Vagina (tissue), 2 donors: ENCODE results near the gene EPSTI1. TPM values are rescaled to one million over a fixed set of nuclear protein-coding genes. Genes with fewer than 3 reads are reported as not detected.

Source experiments
- DNase-seq, 2 donors: peaks; one replicate each; pipeline ENCODE4 v3.0.0-alpha.2; 2017; ENCODE audit errors: extremely low spot score in 2 of 2
- H3K27ac ChIP-seq: fragments of 200-600 bp; sonication (generic); one replicate; pipeline ENCODE4 v1.5.1; 2019
- H3K27me3 ChIP-seq: fragments of 200-600 bp; sonication (generic); one replicate; pipeline ENCODE4 v1.5.1; 2019
- H3K36me3 ChIP-seq, 2 donors: fragments of 200-600 bp; sonication (generic); one replicate each; pipeline ENCODE4 v1.5.1; 2017 to 2019
- H3K4me1 ChIP-seq: fragments of 200-600 bp; sonication (generic); one replicate; pipeline ENCODE4 v1.5.1; 2019
- H3K4me3 ChIP-seq, 2 donors: fragments of 200-600 bp; sonication (generic); 1 replicate in 1 of 2; 2 replicates in 1 of 2; pipeline ENCODE4 v1.5.1; 2016 to 2019
- H3K9me3 ChIP-seq: fragments of 200-600 bp; sonication (generic); one replicate; pipeline ENCODE4 v1.5.1; 2019
- CTCF ChIP-seq, 3 experiments: fragments of 450-650 bp in 2 of 3; fragments of 200-600 bp in 1 of 3; sonication (generic) in 1 of 3; IDR thresholded peaks; one replicate each; pipeline ENCODE4 v1.5.1; 2017 to 2019; ENCODE audit warnings: antibody characterized with exemption in 3 of 3, mild to moderate bottlenecking in 2 of 3, moderate library complexity in 2 of 3
- POLR2A ChIP-seq, 2 donors: fragments of 450-650 bp; IDR thresholded peaks; one replicate each; pipeline ENCODE4 v1.6.1; 2017; ENCODE audit warnings: antibody characterized with exemption in 2 of 2, mild to moderate bottlenecking in 2 of 2, moderate library complexity in 2 of 2
- POLR2AphosphoS5 ChIP-seq, 2 donors: sonication (generic); formaldehyde crosslinking; IDR thresholded peaks; one replicate each; pipeline ENCODE4 v1.9.0; 2017; ENCODE audit warnings: antibody characterized with exemption in 2 of 2, mild to moderate bottlenecking in 2 of 2, low read depth in 1 of 2; ENCODE audit not compliant: insufficient read depth in 1 of 2
- intact Hi-C: fragments of 100-400 bp; cut with DNase I; formaldehyde crosslinking; loops from one replicate; pipeline ENCODE4 v1.15.1; 2023
- total RNA-seq: library from RNA; depleted of rRNA; stranded (reverse); fragments of >200 nt; gene quantifications from one replicate; pipeline ENCODE4 v1.2.3, GENCODE V29; 2016

The EPSTI1 gene
- total RNA-seq, 1 donor from 2014 or later, result 4.9 TPM

DNA sequence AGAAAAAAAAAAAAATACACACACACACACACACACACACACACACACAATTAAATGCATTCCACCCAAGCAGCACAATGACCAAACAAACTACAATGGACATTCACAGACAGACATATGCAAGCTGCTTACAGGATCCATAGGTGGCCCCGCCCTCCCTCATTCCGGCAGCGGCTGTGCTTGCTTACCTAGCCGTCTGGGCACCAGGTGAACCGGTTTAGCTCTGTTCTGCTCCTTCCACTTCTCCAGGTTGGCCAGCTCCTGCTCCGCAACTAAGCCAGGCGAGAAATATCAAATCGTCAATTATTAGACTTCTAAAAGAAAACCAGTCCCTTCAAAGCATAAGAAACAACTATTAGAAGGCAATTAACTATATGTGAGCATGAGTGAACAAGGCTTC lies 23.1 kb downstream of the EPSTI1 start:
- Histone ChIP-seq H3K36me3 (no peaks in the 10 kb centered on the region), H3K27ac (no peak overlapping the region), H3K4me1 (peaks cover 7% of the 10 kb centered on the region), H3K9me3 (no peaks in the 10 kb centered on the region), H3K27me3 (no peaks in the 10 kb centered on the region), H3K4me3 (no peak overlapping the region)
- intact Hi-C loops, result no loop called here
- DNase-seq, result no peak
- TF ChIP-seq CTCF (IDR thresholded peaks at IDR 0.05) (no peak), POLR2A (IDR thresholded peaks at IDR 0.05) (no peak), POLR2AphosphoS5 (IDR thresholded peaks at IDR 0.05; ENCODE audit: insufficient read depth in 1 of 2, low read depth in 1 of 2) (no peak)

DNA sequence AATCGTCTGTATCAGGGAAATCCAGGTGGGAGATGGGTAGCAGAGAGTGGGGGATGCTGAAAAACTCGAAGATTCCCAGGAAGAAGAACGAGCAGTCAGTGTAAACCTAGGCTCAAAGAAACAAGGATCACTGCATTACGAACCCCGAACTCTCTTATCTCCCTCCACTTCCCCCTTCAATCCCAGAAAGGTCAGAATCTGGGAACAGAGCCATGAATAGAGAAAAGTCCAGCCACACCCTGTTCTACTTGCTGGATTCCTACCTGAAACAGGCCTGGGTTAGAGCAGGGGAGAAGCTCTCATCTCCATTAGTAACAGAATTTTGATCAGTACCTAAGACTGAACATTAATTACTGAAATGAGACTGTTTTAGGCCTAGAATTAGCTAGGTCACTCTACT lies 24.4 kb downstream of the EPSTI1 start:
- Histone ChIP-seq H3K27ac (no peak overlapping the region), H3K9me3 (no peaks in the 10 kb centered on the region), H3K36me3 (no peaks in the 10 kb centered on the region), H3K27me3 (no peaks in the 10 kb centered on the region), H3K4me1 (peaks cover 7% of the 10 kb centered on the region), H3K4me3 (no peak overlapping the region)
- no peak for TF ChIP-seq CTCF (IDR thresholded peaks at IDR 0.05)
- TF ChIP-seq POLR2A (IDR thresholded peaks at IDR 0.05), result no peak
- TF ChIP-seq POLR2AphosphoS5 (IDR thresholded peaks at IDR 0.05; ENCODE audit: insufficient read depth in 1 of 2, low read depth in 1 of 2), result no peak
- intact Hi-C loops, result no loop called here
- no peak for DNase-seq

DNA sequence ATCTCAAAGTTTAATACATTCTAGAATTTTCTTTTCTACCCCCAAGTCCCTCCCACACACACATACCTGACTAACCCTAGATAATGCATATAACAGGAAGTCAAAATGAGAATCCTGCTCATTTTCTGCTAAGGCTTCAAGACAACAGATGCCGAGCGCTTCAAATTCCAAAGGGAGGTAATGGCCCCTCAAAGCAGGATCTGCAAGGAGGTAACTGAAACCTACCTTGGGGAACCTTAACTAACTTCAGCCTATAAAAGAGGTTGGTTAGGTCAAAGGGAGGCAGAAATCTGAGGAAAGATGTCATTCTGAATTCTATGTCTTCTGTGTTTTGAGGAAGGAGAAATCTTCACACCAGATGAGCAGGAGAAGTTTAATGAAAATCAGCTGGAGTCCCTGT lies 26.8 kb downstream of the EPSTI1 start:
- no peaks in the 10 kb centered on the region for H3K9me3 ChIP-seq
- H3K4me1 ChIP-seq, result peaks cover 7% of the 10 kb centered on the region
- no peak for TF ChIP-seq CTCF (IDR thresholded peaks at IDR 0.05)
- no peak for TF ChIP-seq POLR2AphosphoS5 (IDR thresholded peaks at IDR 0.05; ENCODE audit: insufficient read depth in 1 of 2, low read depth in 1 of 2)
- TF ChIP-seq POLR2A (IDR thresholded peaks at IDR 0.05), result no peak
- intact Hi-C loops, result no loop called here
- H3K27me3 ChIP-seq, result no peaks in the 10 kb centered on the region
- no peaks in the 10 kb centered on the region for H3K36me3 ChIP-seq
- H3K4me3 ChIP-seq, result no peak overlapping the region
- no peak for DNase-seq
- H3K27ac ChIP-seq, result no peak overlapping the region

DNA sequence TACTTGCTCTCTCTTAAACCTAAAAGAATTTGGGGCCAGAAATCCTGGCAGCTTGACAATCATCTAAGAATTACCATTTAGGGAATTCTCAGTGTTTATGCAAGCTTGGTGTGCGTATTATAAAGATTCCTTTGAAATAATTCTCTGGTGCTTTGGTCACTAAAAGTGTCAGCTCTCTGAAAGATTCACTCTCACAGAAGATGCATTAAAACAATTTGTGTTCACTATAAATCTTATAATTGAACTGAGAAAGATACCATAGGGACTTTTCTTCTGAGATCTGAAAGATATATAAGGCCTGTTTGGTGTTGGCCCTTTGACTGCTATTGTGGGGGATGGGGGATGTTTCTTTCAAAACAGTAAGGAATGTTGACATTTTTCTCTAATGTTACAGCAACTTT lies 27.3 kb downstream of the EPSTI1 start:
- TF ChIP-seq POLR2AphosphoS5 (IDR thresholded peaks at IDR 0.05; ENCODE audit: insufficient read depth in 1 of 2, low read depth in 1 of 2) (no peak), CTCF (IDR thresholded peaks at IDR 0.05) (no peak), POLR2A (IDR thresholded peaks at IDR 0.05) (no peak)
- no peaks in the 10 kb centered on the region for H3K27me3 ChIP-seq
- peaks cover 6% of the 10 kb centered on the region for H3K4me1 ChIP-seq
- H3K4me3 ChIP-seq, result no peak overlapping the region
- H3K36me3 ChIP-seq, result no peaks in the 10 kb centered on the region
- intact Hi-C loops, result no loop called here
- no peak overlapping the region for H3K27ac ChIP-seq
- no peak for DNase-seq
- H3K9me3 ChIP-seq, result no peaks in the 10 kb centered on the region

- H3K4me3 ChIP-seq, result no peak overlapping the region
- DNase-seq, result no peak
These were observed 32.4 kb downstream of the EPSTI1 start for GRCh38 chr13:42959615-42960014.

More at GRCh38 chr13:42959615-42960014, 32.4 kb downstream of the EPSTI1 start:
- H3K27ac ChIP-seq, result no peak overlapping the region
- H3K27me3 ChIP-seq, result no peaks in the 10 kb centered on the region
- H3K9me3 ChIP-seq, result no peaks in the 10 kb centered on the region
- H3K4me1 ChIP-seq, result no peaks in the 10 kb centered on the region
- H3K36me3 ChIP-seq, result no peaks in the 10 kb centered on the region
- intact Hi-C loops, result no loop called here
- TF ChIP-seq POLR2AphosphoS5 (IDR thresholded peaks at IDR 0.05; ENCODE audit: insufficient read depth in 1 of 2, low read depth in 1 of 2) (no peak), CTCF (IDR thresholded peaks at IDR 0.05) (no peak), POLR2A (IDR thresholded peaks at IDR 0.05) (no peak)
